Natural killer cell (primary cell): ENCODE results near the gene CCN5. TPM values are rescaled to one million over a fixed set of nuclear protein-coding genes. Genes with fewer than 3 reads are reported as not detected.
A peak's percentile ranks its signal among the peaks of the same experiment; 100 is the strongest.

Source experiments
- ATAC-seq, 3 donors: fragments of 150-1000 bp in 2 of 3; fragments of 200-7000 bp in 1 of 3; cut with Tn5 transposase; 1 replicate in 1 of 3; 2 replicates in 2 of 3; pipeline ENCODE4 v1.10.0; 2021; ENCODE audit warnings: mild to moderate bottlenecking in 2 of 3, moderate library complexity in 2 of 3
- DNase-seq, 2 donors: peaks; one replicate each; pipeline versions ENCODE4 v3.0.0 to v3.0.0-alpha.2; 2013 to 2021; ENCODE audit warnings: mixed read lengths in 1 of 2
- H3K27ac ChIP-seq: one replicate; pipeline ENCODE4 v1.5.1; 2013; ENCODE audit warnings: mild to moderate bottlenecking, low read length
- H3K27me3 ChIP-seq: one replicate; pipeline ENCODE4 v1.6.1; 2013; ENCODE audit warnings: low read length; ENCODE audit not compliant: control insufficient read depth, insufficient read depth
- H3K36me3 ChIP-seq: one replicate; pipeline ENCODE4 v1.6.1; 2013; ENCODE audit warnings: low read length; ENCODE audit not compliant: control insufficient read depth, insufficient read depth
- H3K4me1 ChIP-seq: one replicate; pipeline ENCODE4 v1.6.1; 2013; ENCODE audit warnings: low read length; ENCODE audit not compliant: control insufficient read depth, insufficient read depth
- H3K4me3 ChIP-seq: one replicate; pipeline ENCODE4 v1.5.1; 2013; ENCODE audit warnings: low read length
- H3K9me3 ChIP-seq: one replicate; pipeline ENCODE4 v1.6.1; 2013; ENCODE audit warnings: low read length; ENCODE audit not compliant: control insufficient read depth, insufficient read depth
- H3K27ac Mint-ChIP-seq, 2 donors: one replicate each; pipeline ENCODE4 v1.8.0; 2022; ENCODE audit warnings: mild to moderate bottlenecking in 2 of 2, mixed read lengths in 2 of 2, moderate library complexity in 1 of 2
- H3K27me3 Mint-ChIP-seq, 2 donors: one replicate each; pipeline ENCODE4 v1.8.0; 2022; ENCODE audit warnings: low read depth in 2 of 2, mixed read lengths in 2 of 2
- H3K36me3 Mint-ChIP-seq: one replicate; pipeline ENCODE4 v1.8.0; 2022; ENCODE audit warnings: mixed read lengths
- H3K4me1 Mint-ChIP-seq, 2 donors: one replicate each; pipeline ENCODE4 v1.8.0; 2022; ENCODE audit warnings: mixed read lengths in 2 of 2
- H3K4me3 Mint-ChIP-seq: one replicate; pipeline ENCODE4 v1.8.0; 2022; ENCODE audit warnings: mild to moderate bottlenecking, moderate library complexity, mixed read lengths
- H3K9me3 Mint-ChIP-seq, 2 donors: one replicate each; pipeline ENCODE4 v1.8.0; 2022; ENCODE audit warnings: mixed read lengths in 2 of 2
- CTCF ChIP-seq: fragments of 200-600 bp; IDR thresholded peaks from one replicate; pipeline ENCODE4 v1.8.0; 2022; ENCODE audit warnings: antibody characterized with exemption
- WGBS: methylation state at CpG from one replicate; pipeline ENCODE4 v1.1.7; 2013; ENCODE audit warnings: missing lambda C conversion rate; ENCODE audit not compliant: insufficient coverage; 5-methylcytosine and 5-hydroxymethylcytosine counted together
- intact Hi-C: fragments of 100-400 bp; cut with micrococcal nuclease; formaldehyde crosslinking; loops from one replicate; pipeline ENCODE4 v1.14.2; 2022
- total RNA-seq, 4 donors: library from RNA; stranded (reverse); fragments of 120-200 nt in 1 of 4; gene quantifications; one replicate each; pipeline versions ENCODE4 v1.2.3 to v1.2.4, GENCODE V29; 2013 to 2022

The CCN5 gene
- total RNA-seq, 3 donors from 2014 or later (not counting 1 experiment from before 2014, with no cell fraction given), result not detected

GRCh38 chr20:44702776-44703175, 12.4 kb upstream of the CCN5 start:
- peaks cover 10 to 13% of the 10 kb centered on the region in 2 donors for H3K27me3 Mint-ChIP-seq
- ATAC-seq (peak in 2 of 3 donors; percentile 35 to 48), DNase-seq (no peak)
- no peaks in the 10 kb centered on the region for H3K36me3 ChIP-seq
- 24% methylated on average over 9 of the region's 9 CpGs for WGBS
- H3K9me3 ChIP-seq, result no peaks in the 10 kb centered on the region
- TF ChIP-seq CTCF, result no peak
- H3K27ac ChIP-seq, result no peak overlapping the region
- H3K4me1 ChIP-seq, result peaks cover 13% of the 10 kb centered on the region
- no peak overlapping the region for H3K4me3 Mint-ChIP-seq
- no peaks in the 10 kb centered on the region for H3K4me1 Mint-ChIP-seq
- intact Hi-C loops, result no loop called here
- H3K36me3 Mint-ChIP-seq, result no peaks in the 10 kb centered on the region
- H3K27me3 ChIP-seq, result no peaks in the 10 kb centered on the region
- no peak overlapping the region for H3K27ac Mint-ChIP-seq
- H3K9me3 Mint-ChIP-seq, result no peaks in the 10 kb centered on the region
- no peak overlapping the region for H3K4me3 ChIP-seq

GRCh38 chr20:44703183-44703925, 11.8 kb upstream of the CCN5 start:
- Mint-ChIP-seq H3K4me1 (no peaks in the 10 kb centered on the region), H3K27ac (no peak overlapping the region), H3K4me3 (no peak overlapping the region), H3K36me3 (no peaks in the 10 kb centered on the region), H3K9me3 (no peaks in the 10 kb centered on the region), H3K27me3 (peaks cover 10 to 13% of the 10 kb centered on the region in 2 donors)
- DNase-seq, result no peak
- H3K4me3 ChIP-seq, result no peak overlapping the region
- no peak for TF ChIP-seq CTCF
- H3K36me3 ChIP-seq, result no peaks in the 10 kb centered on the region
- H3K4me1 ChIP-seq, result peaks cover 13% of the 10 kb centered on the region
- 67% methylated on average over 9 of the region's 12 CpGs for WGBS
- no peak overlapping the region for H3K27ac ChIP-seq
- intact Hi-C loops, result no loop called here
- H3K9me3 ChIP-seq, result no peaks in the 10 kb centered on the region
- no peak for ATAC-seq
- no peaks in the 10 kb centered on the region for H3K27me3 ChIP-seq

- no peak overlapping the region for H3K27ac Mint-ChIP-seq
- H3K4me3 Mint-ChIP-seq, result no peak overlapping the region
- no peaks in the 10 kb centered on the region for H3K9me3 Mint-ChIP-seq
- Histone ChIP-seq H3K4me3 (no peak overlapping the region), H3K27ac (no peak overlapping the region), H3K27me3 (no peaks in the 10 kb centered on the region), H3K4me1 (peaks cover 13% of the 10 kb centered on the region), H3K36me3 (no peaks in the 10 kb centered on the region), H3K9me3 (no peaks in the 10 kb centered on the region)
- DNase-seq (no peak), ATAC-seq (no peak)
- H3K36me3 Mint-ChIP-seq, result no peaks in the 10 kb centered on the region
- peaks cover 10 to 13% of the 10 kb centered on the region in 2 donors for H3K27me3 Mint-ChIP-seq
- no peaks in the 10 kb centered on the region for H3K4me1 Mint-ChIP-seq
- WGBS, result 89% methylated on average over 9 of the region's 9 CpGs
- no peak for TF ChIP-seq CTCF
- intact Hi-C loops, result no loop called here
Observed at GRCh38 chr20:44703956-44704488, 11.1 kb upstream of the CCN5 start.
